H9 (cell line): ENCODE results near the gene U2AF1L4. TPM values are rescaled to one million over a fixed set of nuclear protein-coding genes. Genes with fewer than 3 reads are reported as not detected.

Experiments
- DNase-seq: peaks from one replicate; pipeline ENCODE4 v3.0.0-alpha.2; 2017
- H2AFZ ChIP-seq: one replicate; pipeline ENCODE4 v1.6.1; 2013; ENCODE audit warnings: mild to moderate bottlenecking, low read length, control low read depth, moderate library complexity
- H2AK5ac ChIP-seq: 2 replicates; pipeline ENCODE4 v1.6.1; 2013; ENCODE audit warnings: low read length, control low read depth, mixed read lengths; ENCODE audit not compliant: insufficient read length
- H2BK120ac ChIP-seq: one replicate; pipeline ENCODE4 v1.6.1; 2013; ENCODE audit warnings: low read depth, mild to moderate bottlenecking, low read length, control low read depth, inconsistent platforms; ENCODE audit not compliant: poor library complexity, severe bottlenecking
- H2BK12ac ChIP-seq: 2 replicates; pipeline ENCODE4 v1.6.1; 2013; ENCODE audit warnings: low read length, control low read depth, mixed read lengths, low read depth; ENCODE audit not compliant: insufficient read length
- H2BK15ac ChIP-seq: 2 replicates; pipeline ENCODE4 v1.6.1; 2013; ENCODE audit warnings: low read depth, low read length, control low read depth
- H2BK20ac ChIP-seq: one replicate; pipeline ENCODE4 v1.6.1; 2013; ENCODE audit warnings: low read depth, mild to moderate bottlenecking, low read length, control low read depth, inconsistent platforms; ENCODE audit not compliant: poor library complexity, severe bottlenecking
- H2BK5ac ChIP-seq: 2 replicates; pipeline ENCODE4 v1.6.1; 2013; ENCODE audit warnings: low read length, control low read depth, mixed read lengths; ENCODE audit not compliant: insufficient read length
- H3K14ac ChIP-seq: 2 replicates; pipeline ENCODE4 v1.6.1; 2013; ENCODE audit warnings: low read length, control low read depth; ENCODE audit not compliant: insufficient read depth
- H3K18ac ChIP-seq: 2 replicates; pipeline ENCODE4 v1.6.1; 2013; ENCODE audit warnings: low read depth, mild to moderate bottlenecking, mixed read lengths, low read length, control low read depth; ENCODE audit not compliant: insufficient read length
- H3K23ac ChIP-seq: 2 replicates; pipeline ENCODE4 v1.6.1; 2013; ENCODE audit warnings: low read length, control low read depth, mixed read lengths, low read depth; ENCODE audit not compliant: insufficient read length
- H3K23me2 ChIP-seq: 2 replicates; pipeline ENCODE4 v1.6.1; 2013; ENCODE audit warnings: low read depth, mild to moderate bottlenecking, mixed read lengths, low read length, control low read depth; ENCODE audit not compliant: insufficient read length, poor library complexity, severe bottlenecking
- H3K27ac ChIP-seq: 2 replicates; pipeline ENCODE4 v1.5.1; 2013; ENCODE audit warnings: low read length, control low read depth, mixed read lengths, low read depth; ENCODE audit not compliant: insufficient read length
- H3K27me3 ChIP-seq: 2 replicates; pipeline ENCODE4 v1.6.1; 2013; ENCODE audit warnings: low read length, control low read depth, inconsistent platforms; ENCODE audit not compliant: insufficient read depth
- H3K4ac ChIP-seq: 2 replicates; pipeline ENCODE4 v1.6.1; 2013; ENCODE audit warnings: low read depth, mild to moderate bottlenecking, control low read depth, inconsistent platforms, low read length, moderate library complexity
- H3K4me1 ChIP-seq: 2 replicates; pipeline ENCODE4 v1.6.1; 2013; ENCODE audit warnings: low read length, control low read depth, inconsistent platforms; ENCODE audit not compliant: insufficient read depth
- H3K4me2 ChIP-seq: 2 replicates; pipeline ENCODE4 v1.6.1; 2013; ENCODE audit warnings: low read length, control low read depth, mixed read lengths; ENCODE audit not compliant: insufficient read length, insufficient read depth
- H3K56ac ChIP-seq: 2 replicates; pipeline ENCODE4 v1.6.1; 2013; ENCODE audit warnings: low read depth, mild to moderate bottlenecking, mixed read lengths, low read length, control low read depth; ENCODE audit not compliant: insufficient read length
- H3K79me1 ChIP-seq: 2 replicates; pipeline ENCODE4 v1.6.1; 2013; ENCODE audit warnings: low read depth, mild to moderate bottlenecking, moderate library complexity, low read length, control low read depth, inconsistent platforms; ENCODE audit not compliant: insufficient read depth, poor library complexity, severe bottlenecking
- H3K79me2 ChIP-seq: 2 replicates; pipeline ENCODE4 v1.6.1; 2013; ENCODE audit warnings: low read length, control low read depth, inconsistent platforms; ENCODE audit not compliant: insufficient read depth
- H3K9ac ChIP-seq: 2 replicates; pipeline ENCODE4 v1.6.1; 2013; ENCODE audit warnings: low read length, control low read depth, mixed read lengths; ENCODE audit not compliant: insufficient read length; ENCODE audit errors: extremely low read depth
- H3K9me3 ChIP-seq: one replicate; pipeline ENCODE4 v1.6.1; 2013; ENCODE audit warnings: low read depth, low read length, inconsistent platforms; ENCODE audit not compliant: control insufficient read depth
- H3T11ph ChIP-seq: one replicate; pipeline ENCODE4 v1.6.1; 2013; ENCODE audit warnings: mild to moderate bottlenecking, low read length, control low read depth, inconsistent platforms
- H4K20me1 ChIP-seq: one replicate; pipeline ENCODE4 v1.6.1; 2013; ENCODE audit not compliant: control insufficient read depth, insufficient read length, insufficient read depth
- H4K5ac ChIP-seq: 2 replicates; pipeline ENCODE4 v1.6.1; 2013; ENCODE audit warnings: low read depth, mild to moderate bottlenecking, mixed read lengths, low read length, control low read depth; ENCODE audit not compliant: insufficient read length
- H4K8ac ChIP-seq: replicated peaks from 2 replicates; pipeline ENCODE4 v1.6.1; 2013; ENCODE audit warnings: low read length, control low read depth, mixed read lengths, low read depth; ENCODE audit not compliant: insufficient read length
- H4K91ac ChIP-seq: 2 replicates; pipeline ENCODE4 v1.6.1; 2013; ENCODE audit warnings: low read depth, mild to moderate bottlenecking, moderate library complexity, mixed read lengths, low read length, control low read depth; ENCODE audit not compliant: insufficient read length
- H3K27ac Mint-ChIP-seq, 3 experiments: 2 replicates in 2 of 3; 3 replicates in 1 of 3; pipeline ENCODE4 v1.8.0; 2020 to 2021; ENCODE audit warnings: mixed read lengths in 3 of 3, mild to moderate bottlenecking in 1 of 3, moderate library complexity in 1 of 3
- H3K27me3 Mint-ChIP-seq: 2 replicates; pipeline ENCODE4 v1.8.0; 2021; ENCODE audit warnings: low read depth, mild to moderate bottlenecking, moderate library complexity, mixed read lengths
- H3K36me3 Mint-ChIP-seq, 3 experiments: 2 replicates in 2 of 3; 3 replicates in 1 of 3; pipeline ENCODE4 v1.8.0; 2020 to 2021; ENCODE audit warnings: low read depth in 3 of 3, mixed read lengths in 3 of 3; ENCODE audit not compliant: insufficient read depth in 1 of 3
- H3K4me1 Mint-ChIP-seq, 2 experiments: 2 replicates each; pipeline ENCODE4 v1.8.0; 2020; ENCODE audit warnings: mixed read lengths in 2 of 2
- H3K4me3 Mint-ChIP-seq, 2 experiments: 2 replicates in 1 of 2; 3 replicates in 1 of 2; pipeline ENCODE4 v1.8.0; 2020 to 2021; ENCODE audit warnings: mild to moderate bottlenecking in 2 of 2, mixed read lengths in 2 of 2, moderate library complexity in 1 of 2
- H3K9me3 Mint-ChIP-seq, 2 experiments: 2 replicates in 1 of 2; 3 replicates in 1 of 2; pipeline ENCODE4 v1.8.0; 2020; ENCODE audit warnings: mild to moderate bottlenecking in 2 of 2, mixed read lengths in 2 of 2, moderate library complexity in 1 of 2
- WGBS: extraction: QIAGEN DNeasy Blood & Tissue Kit; methylation state at CpG from one replicate; pipeline ENCODE4 v1.1.7; 2013; ENCODE audit warnings: missing lambda C conversion rate, low lambda C conversion rate, mixed read lengths; ENCODE audit not compliant: insufficient read length; ENCODE audit errors: extremely low coverage; 5-methylcytosine and 5-hydroxymethylcytosine counted together
- total RNA-seq: library from RNA; stranded (reverse); gene quantifications from 2 replicates; pipeline ENCODE4 v1.2.1, GENCODE V29; 2021
- TF ChIP-seq, protein P1 (sequence below): fragments of 200-600 bp; sonication (generic); conservative IDR thresholded peaks from 3 replicates; pipeline ENCODE4 v1.8.0; 2021; ENCODE audit warnings: antibody characterized with exemption, mild to moderate bottlenecking

U2AF1L4 gene
- total RNA-seq, 1 experiment from 2014 or later, result 16.8 TPM

DNA sequence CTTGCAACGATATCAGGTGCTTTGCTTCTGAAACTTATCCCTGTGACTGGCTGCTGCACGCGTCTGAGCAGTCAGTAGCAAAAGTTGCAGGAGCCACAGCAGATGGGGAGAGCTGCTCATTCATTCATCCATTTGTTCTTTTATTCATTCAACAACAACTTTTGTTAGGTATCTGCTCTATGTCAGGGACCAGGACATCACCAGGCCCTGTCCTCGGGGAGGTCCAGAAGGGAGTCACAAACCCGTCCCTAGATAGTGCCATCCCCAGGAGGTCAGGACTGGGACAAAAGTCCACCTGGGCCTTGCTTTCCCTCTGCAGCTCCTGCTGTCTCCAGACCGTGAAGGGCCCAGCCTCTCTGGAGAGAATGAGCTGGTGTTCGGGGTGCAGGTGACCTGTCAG lies 32.7 kb upstream of the U2AF1L4 start:
- Histone ChIP-seq H2BK5ac (no peak overlapping the region), H4K20me1 (no peaks in the 10 kb centered on the region), H2BK12ac (no peak overlapping the region), H3K27ac (no peak overlapping the region), H4K8ac (no peak overlapping the region), H2AFZ (no peak overlapping the region), H3K9me3 (no peaks in the 10 kb centered on the region), H2BK15ac (no peak overlapping the region), H3K4me2 (no peak overlapping the region), H2BK120ac (no peak overlapping the region), H2BK20ac (no peak overlapping the region), H3K27me3 (no peaks in the 10 kb centered on the region), H3T11ph (no peak overlapping the region), H3K79me1 (no peaks in the 10 kb centered on the region), H3K4ac (no peak overlapping the region), H4K5ac (no peak overlapping the region), H3K9ac (no peak overlapping the region), H4K91ac (no peak overlapping the region), H3K4me1 (peaks cover 5% of the 10 kb centered on the region; the same call in 1 of the 2 replicates), H3K23me2 (peaks cover 5% of the 10 kb centered on the region), H3K56ac (no peak overlapping the region), H3K18ac (no peak overlapping the region), H2AK5ac (no peak overlapping the region), H3K79me2 (no peaks in the 10 kb centered on the region), H3K14ac (no peak overlapping the region), H3K23ac (no peak overlapping the region)
- no CpG with 5 or more reads among the region's 7 CpGs for WGBS
- peaks cover 0 to 7% (median 2%) of the 10 kb centered on the region in 3 experiments; a peak in 2 of 7 replicates for H3K36me3 Mint-ChIP-seq
- TF ChIP-seq, protein P1, sequence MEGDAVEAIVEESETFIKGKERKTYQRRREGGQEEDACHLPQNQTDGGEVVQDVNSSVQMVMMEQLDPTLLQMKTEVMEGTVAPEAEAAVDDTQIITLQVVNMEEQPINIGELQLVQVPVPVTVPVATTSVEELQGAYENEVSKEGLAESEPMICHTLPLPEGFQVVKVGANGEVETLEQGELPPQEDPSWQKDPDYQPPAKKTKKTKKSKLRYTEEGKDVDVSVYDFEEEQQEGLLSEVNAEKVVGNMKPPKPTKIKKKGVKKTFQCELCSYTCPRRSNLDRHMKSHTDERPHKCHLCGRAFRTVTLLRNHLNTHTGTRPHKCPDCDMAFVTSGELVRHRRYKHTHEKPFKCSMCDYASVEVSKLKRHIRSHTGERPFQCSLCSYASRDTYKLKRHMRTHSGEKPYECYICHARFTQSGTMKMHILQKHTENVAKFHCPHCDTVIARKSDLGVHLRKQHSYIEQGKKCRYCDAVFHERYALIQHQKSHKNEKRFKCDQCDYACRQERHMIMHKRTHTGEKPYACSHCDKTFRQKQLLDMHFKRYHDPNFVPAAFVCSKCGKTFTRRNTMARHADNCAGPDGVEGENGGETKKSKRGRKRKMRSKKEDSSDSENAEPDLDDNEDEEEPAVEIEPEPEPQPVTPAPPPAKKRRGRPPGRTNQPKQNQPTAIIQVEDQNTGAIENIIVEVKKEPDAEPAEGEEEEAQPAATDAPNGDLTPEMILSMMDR, result no peak
- H3K4me1 Mint-ChIP-seq, result peaks cover 32 to 41% of the 10 kb centered on the region in 2 experiments
- peaks cover 32% of the 10 kb centered on the region for H3K27me3 Mint-ChIP-seq
- DNase-seq, result no peak
- peak overlapping the region in 1 of 2 experiments; percentile 88; a peak in 1 of 5 replicates for H3K4me3 Mint-ChIP-seq
- H3K9me3 Mint-ChIP-seq, result no peaks in the 10 kb centered on the region; a peak in 1 of 5 replicates
- no peak overlapping the region; a peak in 1 of 7 replicates for H3K27ac Mint-ChIP-seq
